OCI-LY7 (cell line): ENCODE results near the gene PGPEP1. TPM values are rescaled to one million over a fixed set of nuclear protein-coding genes. Genes with fewer than 3 reads are reported as not detected.
A peak's percentile ranks its signal among the peaks of the same experiment; 100 is the strongest.

Experiments
- BruUV-seq: library from RNA; stranded (reverse); fragments of 400-500 nt; replicated peaks from 2 replicates; lab custom pipeline; 2021; lab: Mats Ljungman, UMichigan
- CTCF ChIA-PET: fragments of 300-600 bp; sonication (Branson Sonifier 250); formaldehyde crosslinking; loops from one replicate; lab custom pipeline; 2022; ENCODE audit warnings: antibody characterized with exemption; ENCODE audit not compliant: unreplicated experiment; lab: Charles Lee
- POLR2A ChIA-PET: fragments of 300-600 bp; sonication (Branson Sonifier 250); formaldehyde crosslinking; loops from one replicate; lab custom pipeline; 2022; ENCODE audit warnings: antibody characterized with exemption; lab: Charles Lee
- DNase-seq: peaks from one replicate; pipeline ENCODE4 v3.0.0-alpha.2; 2015; ENCODE audit warnings: low spot score
- H2AFZ ChIP-seq: fragments of 200-600 bp; sonication (generic), shearing (Covaris generic); 2 replicates; pipeline ENCODE4 v1.6.1; 2014; ENCODE audit warnings: mild to moderate bottlenecking, antibody characterized with exemption, low read length, moderate library complexity
- H3K27ac ChIP-seq: fragments of 200-600 bp; sonication (generic); 2 replicates; pipeline ENCODE4 v1.5.1; 2014; ENCODE audit warnings: mixed run types, low read depth, mild to moderate bottlenecking, moderate library complexity, low read length, inconsistent platforms; ENCODE audit not compliant: poor library complexity, severe bottlenecking
- H3K36me3 ChIP-seq: fragments of 200-600 bp; sonication (generic); 2 replicates; pipeline ENCODE4 v1.6.1; 2014; ENCODE audit warnings: mild to moderate bottlenecking, antibody characterized with exemption, low read length, moderate library complexity, mixed read lengths; ENCODE audit not compliant: insufficient read depth
- H3K4me1 ChIP-seq: fragments of 200-600 bp; sonication (generic); 2 replicates; pipeline ENCODE4 v1.5.1; 2014; ENCODE audit warnings: mild to moderate bottlenecking, low read length; ENCODE audit not compliant: insufficient read depth, poor library complexity, severe bottlenecking
- H3K4me2 ChIP-seq: fragments of 200-600 bp; sonication (generic); 2 replicates; pipeline ENCODE4 v1.6.1; 2014; ENCODE audit warnings: mild to moderate bottlenecking, low read length
- H3K4me3 ChIP-seq: fragments of 200-600 bp; sonication (generic); 2 replicates; pipeline ENCODE4 v1.5.1; 2014; ENCODE audit warnings: mild to moderate bottlenecking, low read depth, low read length; ENCODE audit not compliant: poor library complexity, severe bottlenecking
- H3K79me2 ChIP-seq: fragments of 200-600 bp; sonication (generic); 2 replicates; pipeline ENCODE4 v1.6.1; 2016; ENCODE audit warnings: low read depth, mild to moderate bottlenecking, low read length, moderate library complexity, mixed read lengths; ENCODE audit not compliant: insufficient read depth
- H3K9me2 ChIP-seq: fragments of 200-600 bp; sonication (generic); 2 replicates; pipeline ENCODE4 v1.6.1; 2016; ENCODE audit warnings: mild to moderate bottlenecking, low read length, mixed read lengths; ENCODE audit not compliant: insufficient read depth
- H3K9me3 ChIP-seq: fragments of 200-600 bp; sonication (generic); 2 replicates; pipeline ENCODE4 v1.6.1; 2014; ENCODE audit warnings: mild to moderate bottlenecking, mixed run types, low read length, mixed read lengths
- H4K20me1 ChIP-seq: fragments of 200-600 bp; sonication (generic); 2 replicates; pipeline ENCODE4 v1.6.1; 2014; ENCODE audit warnings: mild to moderate bottlenecking, antibody characterized with exemption, low read length, moderate library complexity, mixed read lengths; ENCODE audit not compliant: insufficient read depth
- EZH2phosphoT487 ChIP-seq: fragments of 200-600 bp; sonication (generic); IDR thresholded peaks from 2 replicates; pipeline ENCODE4 v1.6.1; 2018; ENCODE audit warnings: low read depth, borderline replicate concordance, mild to moderate bottlenecking, mixed run types, antibody characterized with exemption, low read length, moderate library complexity, mixed read lengths
- intact Hi-C: fragments of 100-400 bp; cut with micrococcal nuclease; formaldehyde crosslinking; loops from one replicate; pipeline ENCODE4 v1.10.0; 2022; ENCODE audit not compliant: unreplicated experiment
- total RNA-seq, 2 experiments: library from RNA; depleted of rRNA in 1 of 2; stranded (reverse); fragments of >200 nt in 1 of 2; shearing (Covaris generic) in 1 of 2; gene quantifications; 2 replicates each; pipeline ENCODE4 v1.2.3, GENCODE V29; 2014 to 2022
- TF ChIP-seq, protein P1 (sequence below): fragments of 200-600 bp; sonication (generic); conservative IDR thresholded peaks from 2 replicates; pipeline ENCODE4 v1.5.1; 2014; ENCODE audit warnings: mild to moderate bottlenecking, antibody characterized with exemption, low read length, moderate library complexity, mixed read lengths

Gene PGPEP1
- total RNA-seq, 2 experiments from 2014 or later = 15.2 to 44.1 TPM

DNA sequence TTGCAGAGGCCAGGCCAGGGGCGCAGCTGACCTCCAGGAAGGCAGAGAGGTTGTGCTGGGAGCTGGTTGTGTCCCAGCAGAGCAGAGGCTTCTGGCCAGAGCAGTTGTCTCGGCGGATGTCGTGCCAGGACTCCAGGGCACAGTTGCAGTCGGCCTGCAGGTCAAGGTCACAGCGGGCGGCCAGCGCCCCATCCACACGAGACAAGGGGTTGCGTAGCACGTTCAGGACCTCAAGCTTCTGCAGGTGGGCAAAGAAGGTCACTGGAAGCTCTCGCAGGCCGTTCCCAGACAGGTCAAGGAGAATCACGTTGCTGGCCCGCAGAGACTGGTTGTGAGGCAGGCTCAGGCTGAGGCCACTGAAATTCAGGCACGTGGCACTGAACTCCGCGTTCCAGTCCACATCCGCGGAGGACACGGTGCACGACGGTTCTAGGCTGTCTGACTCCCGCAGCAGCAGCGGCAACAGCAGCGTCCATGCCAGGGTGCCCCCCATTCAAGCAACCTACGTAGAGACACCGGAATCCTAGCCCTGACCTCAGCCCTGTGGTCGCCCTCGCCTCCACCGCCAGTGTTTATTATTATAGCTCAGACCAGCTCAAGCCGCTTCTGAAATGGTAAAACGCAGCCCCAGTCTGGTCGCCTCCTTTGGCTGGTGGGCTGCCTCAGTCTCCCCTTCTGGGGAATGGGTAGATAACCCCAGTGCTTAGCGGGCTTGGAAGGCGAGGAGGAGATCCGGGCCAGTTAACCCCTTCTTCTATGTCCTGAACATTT is 56.3 kb downstream of the PGPEP1 start:
- ChIA-PET CTCF (interaction anchor here (1.0 kb wide), 1 partner anchor 9 kb away, joined by 3 read pairs; no protein-coding TSS in a partner anchor), POLR2A (interaction anchor here (0.6 kb wide), 2 partner anchors 9 to 226 kb away, joined by 3 read pairs; no protein-coding TSS in a partner anchor)
- Histone ChIP-seq H3K4me1 (peaks cover 51% of the 10 kb centered on the region), H3K4me3 (peak overlapping the region; percentile 66), H3K79me2 (no peaks in the 10 kb centered on the region), H3K9me3 (no peaks in the 10 kb centered on the region), H3K9me2 (no peaks in the 10 kb centered on the region), H3K4me2 (peak overlapping the region; percentile 91), H3K36me3 (no peaks in the 10 kb centered on the region), H2AFZ (peak overlapping the region; percentile 42; the same call in 1 of the 2 replicates), H4K20me1 (no peaks in the 10 kb centered on the region), H3K27ac (no peak overlapping the region)
- BruUV-seq = no TSS peak
- no peak for TF ChIP-seq EZH2phosphoT487
- TF ChIP-seq, protein P1, sequence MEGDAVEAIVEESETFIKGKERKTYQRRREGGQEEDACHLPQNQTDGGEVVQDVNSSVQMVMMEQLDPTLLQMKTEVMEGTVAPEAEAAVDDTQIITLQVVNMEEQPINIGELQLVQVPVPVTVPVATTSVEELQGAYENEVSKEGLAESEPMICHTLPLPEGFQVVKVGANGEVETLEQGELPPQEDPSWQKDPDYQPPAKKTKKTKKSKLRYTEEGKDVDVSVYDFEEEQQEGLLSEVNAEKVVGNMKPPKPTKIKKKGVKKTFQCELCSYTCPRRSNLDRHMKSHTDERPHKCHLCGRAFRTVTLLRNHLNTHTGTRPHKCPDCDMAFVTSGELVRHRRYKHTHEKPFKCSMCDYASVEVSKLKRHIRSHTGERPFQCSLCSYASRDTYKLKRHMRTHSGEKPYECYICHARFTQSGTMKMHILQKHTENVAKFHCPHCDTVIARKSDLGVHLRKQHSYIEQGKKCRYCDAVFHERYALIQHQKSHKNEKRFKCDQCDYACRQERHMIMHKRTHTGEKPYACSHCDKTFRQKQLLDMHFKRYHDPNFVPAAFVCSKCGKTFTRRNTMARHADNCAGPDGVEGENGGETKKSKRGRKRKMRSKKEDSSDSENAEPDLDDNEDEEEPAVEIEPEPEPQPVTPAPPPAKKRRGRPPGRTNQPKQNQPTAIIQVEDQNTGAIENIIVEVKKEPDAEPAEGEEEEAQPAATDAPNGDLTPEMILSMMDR = no peak
- intact Hi-C loops = no loop called here
- no peak for DNase-seq

DNA sequence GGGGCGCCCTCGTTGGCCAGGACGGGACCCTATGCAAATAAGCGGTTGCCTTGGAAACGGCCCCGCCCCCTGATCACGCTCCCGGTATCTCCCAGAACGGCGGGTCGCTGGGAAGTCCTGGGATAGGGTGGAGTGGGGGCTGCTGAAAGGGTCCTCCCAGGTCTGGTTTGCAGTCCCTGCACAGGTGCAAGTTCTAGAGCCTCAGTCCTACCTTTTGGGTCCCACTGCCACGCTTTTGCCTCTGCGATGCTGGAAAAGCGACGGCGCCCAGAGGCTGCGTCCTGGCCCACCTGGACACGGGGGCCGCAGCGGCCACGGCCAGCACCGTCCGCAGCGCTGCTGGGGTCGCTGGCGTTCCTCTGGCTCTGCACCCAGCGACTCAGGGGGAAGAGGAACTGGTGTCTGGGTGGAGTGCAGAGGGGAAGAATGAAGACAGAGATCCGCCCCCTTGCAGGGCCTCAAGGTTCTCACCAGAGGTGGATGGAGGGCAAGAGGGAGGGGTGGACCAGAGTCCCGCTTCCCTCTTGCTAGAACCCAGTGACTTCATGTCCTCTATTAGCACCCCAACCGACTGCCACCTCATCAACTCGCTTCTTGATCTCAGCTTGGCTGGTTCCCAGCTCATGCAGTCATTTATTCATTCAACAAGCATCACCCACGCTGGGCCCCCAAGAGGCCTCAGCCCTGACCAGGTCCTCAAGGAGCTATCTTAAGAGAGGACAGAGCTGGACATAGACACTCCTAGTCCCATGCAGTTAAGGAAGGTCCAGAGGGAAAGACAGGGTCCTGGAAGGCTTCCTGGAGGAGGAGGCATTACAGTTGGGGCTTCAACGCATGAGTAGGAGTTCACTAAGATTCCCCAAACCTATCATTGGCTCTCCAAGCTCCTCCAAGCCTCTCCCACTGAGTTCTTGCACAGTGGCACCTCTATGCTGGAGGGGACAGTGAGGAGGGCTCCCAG is 57.1 kb downstream of the PGPEP1 start, which contains the start of gene LRRC25:
Gene LRRC25, minus strand, starts transcription at position 381 of the 961 bp plus-strand sequence. CDS start 659 bp downstream, outside the sequence.
- no peak within 1 kb of the TSS for H3K27ac ChIP-seq
- POLR2A ChIA-PET = no interaction called here
- intact Hi-C loops = no loop called here
- no peaks in the 10 kb centered on the region for H4K20me1 ChIP-seq
- H3K4me2 ChIP-seq = peak within 1 kb of the TSS; percentile 91
- peaks cover 57% of the 10 kb centered on the region for H3K4me1 ChIP-seq
- no peaks in the 10 kb centered on the region for H3K36me3 ChIP-seq
- H3K9me3 ChIP-seq = no peaks in the 10 kb centered on the region
- DNase-seq = peak; percentile 77
- H2AFZ ChIP-seq = peak within 1 kb of the TSS; percentile 42; the same call in 1 of the 2 replicates
- peak within 1 kb of the TSS; percentile 66 for H3K4me3 ChIP-seq
- TF ChIP-seq, protein P1 = no peak; the same call in 1 of the 2 replicates
- no peak for TF ChIP-seq EZH2phosphoT487
- CTCF ChIA-PET = interaction anchor here (0.5 to 1.0 kb wide), 3 partner anchors 10 to 97 kb away, joined by 3 to 27 read pairs (median 3); no protein-coding TSS in a partner anchor
- BruUV-seq = no TSS peak
- H3K9me2 ChIP-seq = no peaks in the 10 kb centered on the region
- H3K79me2 ChIP-seq = no peaks in the 10 kb centered on the region
